ENCODE measurements around the gene CCR4.
A peak's percentile ranks its signal among the peaks of the same experiment; 100 is the strongest.
"Not testable (repeated sequence)": the region's sequence is repeated elsewhere in the genome, so short reads cannot be mapped to it uniquely, and the experiment has no call there.

The CCR4 gene

DNA sequence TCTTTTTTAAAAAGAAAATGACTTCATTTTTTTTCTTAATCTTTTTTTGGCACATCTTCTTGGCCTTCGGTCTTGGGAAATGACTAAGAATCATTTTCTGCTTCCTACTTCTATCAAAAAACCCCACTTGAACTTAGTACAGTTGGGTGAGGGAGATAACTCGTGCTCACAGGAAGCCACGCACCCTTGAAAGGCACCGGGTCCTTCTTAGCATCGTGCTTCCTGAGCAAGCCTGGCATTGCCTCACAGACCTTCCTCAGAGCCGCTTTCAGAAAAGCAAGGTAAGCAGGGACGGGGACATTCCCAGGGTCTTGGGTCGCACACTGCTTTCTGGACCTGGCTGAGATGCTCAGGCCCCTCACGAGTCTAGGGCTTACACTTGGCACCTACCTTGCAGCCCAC, at the start of gene CCR4:
Gene CCR4 (plus strand): TSS at position 235 of the 402 bp plus-strand sequence. CDS start 1,779 bp downstream, outside the sequence.
- DNase-seq: no peak

DNA sequence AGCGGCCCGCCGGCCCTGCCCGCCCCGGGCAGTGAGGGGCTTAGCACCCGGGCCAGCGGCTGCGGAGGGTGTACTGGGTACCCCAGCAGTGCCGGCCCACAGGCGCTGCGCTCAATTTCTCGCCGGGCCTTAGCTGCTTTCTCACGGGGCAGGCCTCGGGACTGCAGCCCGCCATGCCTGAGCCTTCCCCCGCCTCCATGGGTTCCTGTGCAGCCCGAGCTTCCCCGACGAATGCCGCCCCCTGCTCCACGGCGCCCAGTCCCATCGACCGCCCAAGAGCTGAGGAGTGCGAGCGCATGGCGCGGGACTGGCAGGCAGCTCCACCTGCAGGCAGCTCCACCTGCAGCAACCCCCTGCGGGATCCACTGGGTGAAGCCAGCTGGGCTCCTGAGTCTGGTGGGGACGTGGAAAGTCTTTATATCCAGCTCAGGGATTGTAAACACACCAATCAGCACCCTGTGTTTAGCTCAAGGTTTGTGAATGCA, 48.5 kb upstream of the CCR4 start:
- not testable (repeated sequence) for DNase-seq

DNA sequence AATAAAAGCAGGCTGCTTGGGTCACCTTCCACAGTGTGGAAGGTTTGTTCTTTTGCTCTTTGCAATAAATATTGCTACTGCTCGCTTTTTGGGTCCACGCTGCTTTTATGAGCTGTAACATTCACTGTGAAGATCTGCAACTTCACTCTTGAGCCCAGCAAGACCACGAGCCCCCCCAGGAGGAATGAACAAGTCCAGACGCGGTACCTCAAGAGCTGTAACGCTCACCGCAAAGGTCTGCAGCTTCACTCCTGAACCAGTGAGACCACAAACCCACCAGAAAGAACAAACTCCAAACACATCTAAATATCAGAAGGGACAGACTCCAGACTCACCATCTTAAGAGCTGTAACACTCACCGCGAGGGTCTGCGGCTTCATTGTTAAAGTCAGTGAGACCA, 47.5 kb upstream of the CCR4 start:
- no peak for DNase-seq

DNA sequence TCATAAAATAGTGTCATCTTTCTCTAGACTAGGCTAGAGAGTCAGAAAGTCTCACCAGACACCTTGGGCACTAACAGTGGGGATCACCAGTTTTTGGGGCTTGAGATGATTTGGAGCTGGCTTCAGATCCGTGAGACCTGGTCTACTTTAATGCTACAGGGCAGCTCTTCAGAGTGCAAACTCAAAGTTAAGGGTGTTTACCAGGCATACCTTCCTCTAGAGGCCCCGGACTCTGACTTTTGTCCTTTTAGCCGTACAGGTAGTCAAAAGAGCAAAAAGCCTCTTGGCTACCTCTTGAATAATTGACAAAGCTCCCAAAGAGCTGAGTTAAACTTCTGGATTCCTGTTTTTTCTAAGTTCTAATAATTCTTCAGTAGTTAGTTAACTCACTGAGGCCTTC, 41.4 kb upstream of the CCR4 start:
- DNase-seq: no peak

DNA sequence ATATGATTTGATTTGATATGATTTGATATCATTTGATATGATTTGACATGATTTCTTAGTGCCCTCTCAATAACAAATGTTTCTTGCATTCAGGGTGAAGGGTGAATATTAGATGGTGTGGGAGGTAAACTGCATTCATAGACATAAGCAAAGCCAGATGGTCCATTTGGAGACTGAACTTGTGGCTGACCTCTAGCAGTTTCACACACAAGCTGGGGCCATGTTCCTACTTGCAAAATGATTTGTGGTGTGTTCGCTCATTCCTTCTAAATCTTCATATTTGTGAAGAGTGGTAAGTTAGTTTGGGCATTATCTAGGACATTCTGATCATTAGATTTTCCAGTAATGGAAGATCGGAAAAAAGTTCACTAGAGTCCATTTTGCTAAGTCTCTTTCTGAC, 40.5 kb upstream of the CCR4 start:
- DNase-seq: no peak

DNA sequence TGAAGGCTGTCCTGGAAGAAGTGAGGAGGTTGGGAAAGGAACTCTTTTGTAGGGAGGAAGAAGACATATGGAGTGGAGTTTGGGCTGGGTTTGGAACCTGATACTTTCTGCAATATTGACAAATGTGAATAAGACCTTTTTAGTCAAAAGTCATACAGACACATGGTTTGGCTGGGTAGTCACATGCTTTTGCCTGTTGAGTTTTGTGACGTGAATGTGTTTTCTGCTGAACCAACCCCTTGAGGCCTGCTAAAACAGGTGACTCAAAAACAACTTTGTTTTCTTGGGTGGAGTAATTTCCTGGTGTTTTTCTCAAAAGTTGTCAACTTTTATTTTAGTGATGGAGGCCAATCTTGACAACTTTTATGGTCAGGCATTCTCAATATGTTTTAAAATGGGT, 39.4 kb upstream of the CCR4 start:
- no peak for DNase-seq

DNA sequence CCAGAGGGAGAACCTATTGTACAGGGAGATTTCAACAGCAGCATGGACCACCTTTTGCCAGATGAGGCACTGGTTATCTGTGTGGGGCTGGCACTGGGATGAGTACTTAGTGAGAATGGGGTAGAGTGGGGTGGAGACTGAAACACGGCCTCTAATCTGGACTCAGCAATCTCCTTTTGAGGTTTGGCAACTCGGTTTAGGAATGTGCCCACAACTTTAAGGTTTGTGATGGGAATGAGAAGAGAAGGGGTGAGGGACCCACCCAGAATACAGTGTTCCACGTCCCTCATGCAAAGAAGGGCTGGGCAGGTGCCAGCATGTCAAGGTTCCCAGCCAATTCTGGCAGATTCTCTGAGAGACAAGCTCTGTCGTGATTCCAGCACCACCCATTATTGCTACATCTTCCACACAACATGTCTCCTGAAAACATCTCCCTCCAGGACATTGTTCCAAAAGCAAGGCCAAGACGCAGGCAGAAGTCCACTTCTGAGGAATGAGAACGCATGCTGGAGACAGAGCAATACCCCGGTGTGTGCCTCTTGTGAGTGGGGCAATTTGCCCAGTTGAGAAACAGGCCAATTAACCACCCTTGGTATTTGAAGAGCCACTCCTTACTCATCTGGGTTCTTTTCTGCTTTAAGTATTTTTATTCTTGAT, 37.5 kb upstream of the CCR4 start:
- DNase-seq: no peak

DNA sequence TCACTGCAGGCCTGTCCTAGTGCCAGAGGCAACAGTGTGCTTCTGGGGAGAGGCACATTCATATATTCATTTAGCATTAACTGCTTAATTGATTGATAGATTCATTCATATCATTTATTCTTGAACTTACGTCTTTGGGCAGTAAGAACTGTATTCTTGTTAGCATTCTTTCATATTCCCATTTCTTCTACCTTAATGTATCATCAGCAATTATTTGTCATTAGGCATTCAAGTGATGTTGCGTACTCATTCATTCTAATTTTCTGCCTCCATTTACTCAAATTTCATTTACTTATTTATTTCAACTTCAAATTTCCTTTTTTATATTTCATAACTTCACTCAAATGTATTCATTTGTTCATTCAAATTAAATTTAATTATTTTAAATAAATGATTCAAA, 31.5 kb upstream of the CCR4 start:
- DNase-seq: no peak

DNA sequence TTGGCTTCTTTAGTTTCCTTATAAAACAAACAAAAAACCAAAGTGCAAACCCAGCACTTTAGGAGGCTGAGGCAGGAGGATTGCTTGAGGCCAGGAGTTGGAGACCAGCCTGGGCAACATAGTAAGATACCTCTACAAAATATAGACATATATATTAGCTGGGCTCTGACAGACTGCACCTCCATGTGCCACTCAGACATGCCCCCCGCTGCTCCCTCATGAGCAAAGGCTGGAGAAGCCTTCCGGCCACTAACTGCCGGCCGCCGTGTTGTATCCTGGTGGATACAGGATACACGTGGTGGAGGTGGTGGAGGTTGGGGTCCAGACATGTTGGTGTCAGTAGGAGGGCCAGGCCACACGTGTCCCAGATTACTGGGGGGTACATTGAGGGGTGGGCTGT, 29.4 kb upstream of the CCR4 start:
- DNase-seq: no peak

DNA sequence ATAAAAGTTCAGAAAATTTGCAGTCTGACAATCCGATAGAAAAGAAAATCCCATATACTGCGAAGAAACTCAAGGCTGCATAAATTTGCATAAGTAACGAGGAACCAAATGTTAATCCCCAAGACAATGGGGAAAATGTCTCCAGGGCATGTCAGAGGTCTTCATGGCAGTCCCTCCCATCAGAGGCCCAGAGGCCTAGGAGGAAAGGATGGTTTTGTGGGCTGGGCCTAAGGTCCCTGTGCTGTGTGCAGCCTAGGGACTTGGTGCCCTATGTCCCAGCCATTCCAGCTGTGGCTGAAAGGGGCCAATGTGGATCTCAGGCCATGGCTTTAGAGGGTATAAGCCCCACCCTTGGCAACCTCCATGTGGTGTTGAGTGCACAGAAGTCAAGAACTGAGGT, 21.3 kb upstream of the CCR4 start:
- no peak for DNase-seq

DNA sequence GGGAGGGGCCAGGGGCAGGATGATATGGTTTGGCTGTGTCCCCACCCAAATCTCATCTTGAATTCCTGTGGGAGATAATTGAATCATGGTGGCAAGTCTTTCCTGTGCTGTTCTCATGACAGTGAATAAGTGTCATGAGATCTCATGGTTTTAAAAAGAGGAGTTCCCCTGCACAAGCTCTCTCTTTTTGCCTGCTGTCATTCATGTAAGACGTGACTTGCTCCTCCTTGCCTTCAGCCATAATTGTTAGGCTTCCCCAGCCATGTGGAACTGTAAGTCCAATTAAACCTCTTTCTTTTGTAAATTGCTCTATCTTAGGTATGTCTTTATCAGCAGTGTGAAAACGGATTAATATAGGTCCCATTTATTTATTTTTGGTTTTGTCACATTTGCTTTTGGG, 20.2 kb upstream of the CCR4 start:
- DNase-seq: not testable (repeated sequence)

DNA sequence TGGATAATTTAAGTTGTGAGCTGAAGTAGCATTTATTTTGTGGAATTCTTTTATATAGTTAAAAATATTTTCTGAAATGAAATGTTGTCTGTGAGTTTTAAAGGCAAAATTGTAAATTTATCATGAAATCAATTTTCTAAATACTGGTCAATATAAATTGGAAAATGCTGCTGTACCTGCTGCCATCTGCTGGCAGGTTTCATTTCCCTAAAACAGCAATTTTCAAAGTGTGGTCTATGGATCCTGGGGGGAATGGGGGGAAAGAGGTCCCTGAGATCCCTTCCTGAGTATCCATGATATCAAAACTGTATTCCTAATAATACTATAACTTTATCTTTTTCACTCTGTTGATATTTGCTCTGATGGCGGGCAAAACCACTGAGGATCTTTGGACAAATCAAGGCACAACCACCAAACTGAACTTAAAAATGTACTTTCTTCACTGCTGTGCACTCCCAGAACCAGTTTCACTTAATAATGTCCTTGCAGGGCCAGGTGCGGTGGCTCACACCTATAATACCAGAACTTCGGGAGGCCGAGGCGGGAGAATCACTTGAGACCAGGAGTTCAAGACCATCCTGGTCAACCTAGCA, 17.2 kb upstream of the CCR4 start:
- DNase-seq: peak; percentile 6 to 9

DNA sequence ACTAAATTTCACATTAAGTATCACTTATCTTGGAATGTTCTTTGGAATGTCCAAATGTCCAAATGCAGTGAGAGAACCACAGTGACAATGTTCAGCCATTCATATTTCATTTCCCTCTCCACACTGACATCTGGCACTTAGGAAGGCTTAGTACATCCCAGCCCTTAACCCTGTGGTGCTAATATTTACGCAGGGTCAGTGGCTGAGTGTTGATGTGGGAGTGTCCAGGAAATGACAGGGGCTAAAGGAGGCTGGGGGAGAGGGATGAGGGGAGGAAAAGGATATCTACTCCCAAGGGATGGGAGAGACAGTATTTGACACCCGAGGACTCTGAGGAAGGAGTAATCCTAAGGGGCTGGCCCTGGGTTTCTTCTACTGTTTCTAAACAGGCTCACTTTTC, 14.1 kb upstream of the CCR4 start:
- DNase-seq: no peak

DNA sequence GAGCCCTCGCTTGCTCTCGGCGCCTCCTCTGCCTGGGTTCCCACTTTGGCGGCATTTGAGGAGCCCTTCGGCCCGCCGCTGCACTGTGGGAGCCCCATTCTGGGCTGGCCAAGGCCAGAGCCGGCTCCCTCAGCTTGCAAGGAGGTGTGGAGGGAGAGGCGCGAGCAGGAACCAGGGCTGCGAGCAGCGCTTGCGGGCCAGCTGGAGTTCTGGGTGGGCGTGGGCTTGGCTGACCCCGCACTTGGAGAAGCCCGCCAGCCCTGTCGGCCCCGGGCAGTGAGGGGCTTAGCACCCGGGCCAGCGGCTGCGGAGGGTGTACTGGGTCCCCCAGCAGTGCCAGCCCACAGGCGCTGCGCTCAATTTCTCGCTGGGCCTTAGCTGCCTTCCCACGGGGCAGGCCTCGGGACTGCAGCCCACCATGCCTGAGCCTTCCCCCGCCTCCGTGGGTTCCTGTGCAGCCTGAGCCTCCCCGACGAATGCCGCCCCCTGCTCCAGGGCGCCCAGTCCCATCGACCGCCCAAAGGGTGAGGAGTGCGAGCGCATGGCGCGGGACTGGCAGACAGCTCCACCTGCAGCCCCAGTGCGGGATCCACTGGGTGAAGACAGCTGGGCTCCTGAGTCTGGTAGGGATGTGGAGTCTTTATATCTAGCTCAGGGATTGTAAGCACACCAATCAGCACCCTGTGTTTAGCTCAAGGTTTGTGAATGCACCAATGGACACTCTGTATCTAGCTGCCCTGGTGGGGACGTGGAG, 11.7 kb upstream of the CCR4 start:
- not testable (repeated sequence) for DNase-seq

DNA sequence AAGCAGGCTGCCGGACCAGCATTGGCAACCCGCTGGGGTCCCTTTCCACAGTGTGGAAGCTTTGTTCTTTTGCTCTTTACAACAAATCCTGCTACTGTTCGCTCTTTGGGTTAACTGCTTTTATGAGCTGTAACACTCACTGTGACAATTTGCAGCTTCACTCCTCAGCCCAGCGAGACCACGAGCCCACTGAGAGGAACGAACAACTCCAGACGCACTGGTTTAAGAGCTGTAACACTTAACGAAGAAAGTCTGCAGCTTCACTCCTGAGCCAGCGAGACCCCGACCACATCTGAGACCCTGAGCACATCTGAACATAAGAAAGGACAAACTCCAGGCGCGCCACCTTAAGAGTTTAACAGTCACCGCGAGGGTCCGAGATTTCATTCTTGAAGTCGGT, 10.7 kb upstream of the CCR4 start:
- no peak for DNase-seq

DNA sequence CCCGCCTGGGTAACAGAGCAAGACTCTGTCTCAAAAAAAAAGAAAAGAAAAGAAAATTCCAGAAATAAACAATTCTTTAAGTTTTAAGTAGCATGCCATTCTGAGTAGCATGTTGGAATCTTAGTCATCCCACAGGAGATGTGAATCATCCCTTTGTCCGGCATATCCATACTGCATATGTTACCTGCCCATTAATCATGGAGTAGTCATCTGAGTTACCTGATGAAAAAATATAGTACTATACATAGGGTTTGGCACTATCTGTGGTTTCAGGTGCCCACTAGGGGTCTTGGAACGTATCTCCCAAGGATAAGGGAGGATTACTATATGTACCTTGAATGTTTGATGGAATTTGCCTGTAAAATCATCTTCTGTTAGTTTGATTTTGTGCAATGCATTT, 6.3 kb upstream of the CCR4 start:
- DNase-seq: no peak

DNA sequence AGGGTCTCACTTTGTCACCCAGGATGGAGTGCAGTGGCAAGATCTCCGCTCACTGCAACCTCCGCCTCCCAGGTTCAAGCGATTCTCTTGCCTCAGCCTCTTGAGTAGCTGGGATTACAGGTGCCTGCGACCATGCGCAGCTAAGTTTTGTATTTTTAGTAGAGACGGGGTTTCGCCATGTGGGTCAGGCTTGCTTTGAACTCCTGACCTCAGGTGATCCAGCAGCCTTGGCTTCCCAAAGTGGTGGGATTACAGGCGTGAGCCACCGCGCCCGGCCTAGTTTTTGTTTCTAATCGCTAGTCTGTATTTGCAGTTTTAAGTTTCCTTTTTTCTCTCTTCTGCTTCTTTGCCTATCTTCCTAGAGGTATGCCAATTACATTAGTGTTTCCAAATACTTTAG, 5.8 kb upstream of the CCR4 start:
- not testable (repeated sequence) for DNase-seq

DNA sequence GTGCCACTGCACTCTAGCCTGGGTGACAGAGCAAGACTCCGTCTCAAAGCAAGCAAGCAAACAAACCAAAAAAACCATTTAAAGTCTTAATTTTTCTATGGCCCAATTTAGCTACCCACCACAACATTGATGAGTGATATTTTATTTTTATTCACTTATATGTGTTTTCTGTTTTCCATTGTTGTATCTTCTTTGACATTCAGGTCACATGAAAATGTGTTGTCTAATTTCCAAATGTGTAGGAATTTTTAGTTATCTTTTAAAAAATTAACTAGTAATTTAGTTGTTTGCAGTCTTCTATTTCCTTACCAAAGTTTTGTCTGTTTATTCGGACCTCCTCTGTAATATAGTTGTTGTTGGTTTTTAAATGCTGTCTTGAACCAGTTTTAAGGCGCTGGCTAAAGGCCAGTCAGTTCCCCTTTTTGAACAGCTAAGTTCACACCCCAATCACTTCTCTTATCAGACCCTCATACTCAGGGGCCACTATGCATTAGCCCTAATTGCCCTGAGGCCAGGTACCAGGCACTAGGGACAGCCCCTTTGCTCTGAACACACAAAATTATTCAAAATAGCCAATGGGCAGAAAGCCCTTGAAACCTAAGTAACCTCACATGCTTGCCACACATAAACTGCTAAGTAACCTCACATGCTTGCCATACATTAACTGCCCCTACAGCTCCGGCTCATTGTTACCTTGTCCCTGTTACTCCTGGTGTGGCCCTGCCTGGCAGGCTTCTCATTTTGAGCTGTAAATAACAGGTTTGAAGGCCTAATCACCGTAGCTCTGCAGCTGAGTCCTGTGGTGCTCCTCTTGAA, 4.3 kb upstream of the CCR4 start:
- no peak for DNase-seq

DNA sequence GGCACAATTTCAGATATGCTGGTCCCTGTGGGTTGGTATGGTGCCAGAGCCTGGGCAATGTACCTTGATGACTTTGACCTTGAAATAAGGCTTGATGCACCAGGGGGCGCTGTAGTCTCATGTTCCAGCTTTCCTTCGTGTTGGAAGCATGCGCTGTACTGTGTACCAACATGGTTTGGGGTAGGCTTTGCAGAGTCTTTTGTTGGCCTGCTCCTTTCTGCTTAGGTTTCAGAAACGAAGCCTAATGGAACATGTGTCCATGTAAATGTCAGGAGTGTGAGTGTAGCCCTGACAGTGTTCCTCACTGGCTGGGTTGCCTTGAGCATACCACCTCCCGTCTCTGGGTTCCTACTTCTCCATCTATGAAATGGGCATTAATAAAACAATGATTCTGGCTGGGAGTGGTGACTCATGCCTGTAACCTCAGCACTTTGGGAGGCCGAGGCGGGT, 3.6 kb upstream of the CCR4 start:
- peak; percentile 77 to 78 for DNase-seq

DNA sequence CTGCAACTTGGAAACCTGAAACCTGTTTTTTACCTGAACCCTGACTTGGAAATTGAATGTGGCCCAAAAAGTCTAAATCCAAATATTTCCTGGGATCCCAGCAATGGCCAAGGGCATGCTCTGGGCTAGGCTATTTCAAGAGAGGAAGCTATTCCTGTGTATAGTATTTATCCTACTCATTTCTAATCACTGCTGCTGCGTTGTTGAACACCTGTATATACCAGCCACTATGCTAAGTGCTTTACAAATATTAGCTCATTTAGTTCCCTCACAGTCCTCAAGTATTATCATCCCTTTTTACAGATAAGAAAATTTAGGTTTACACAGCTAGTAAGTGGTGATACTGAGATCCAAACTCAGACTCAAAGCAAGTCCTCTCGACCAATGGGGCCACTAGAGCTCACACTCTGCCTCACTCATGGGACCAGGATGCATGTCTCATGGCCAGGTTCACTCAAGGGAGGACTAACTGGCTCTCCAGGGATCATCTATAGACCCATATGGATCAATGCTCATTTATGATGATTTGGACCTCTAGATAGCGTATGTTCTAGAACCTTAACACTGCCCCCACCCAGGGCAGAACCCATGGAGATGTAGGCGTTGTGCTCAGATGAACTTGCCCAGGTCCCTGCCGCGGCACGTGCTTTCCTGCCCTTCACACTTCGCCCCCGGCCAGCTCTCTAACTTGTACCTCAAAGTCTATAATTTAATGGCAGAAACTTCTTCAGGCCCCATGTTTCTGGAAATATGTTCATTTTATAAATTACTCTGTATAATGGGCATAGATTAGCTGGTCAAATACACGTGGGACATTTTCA, 2.6 kb upstream of the CCR4 start:
- no peak for DNase-seq

DNA sequence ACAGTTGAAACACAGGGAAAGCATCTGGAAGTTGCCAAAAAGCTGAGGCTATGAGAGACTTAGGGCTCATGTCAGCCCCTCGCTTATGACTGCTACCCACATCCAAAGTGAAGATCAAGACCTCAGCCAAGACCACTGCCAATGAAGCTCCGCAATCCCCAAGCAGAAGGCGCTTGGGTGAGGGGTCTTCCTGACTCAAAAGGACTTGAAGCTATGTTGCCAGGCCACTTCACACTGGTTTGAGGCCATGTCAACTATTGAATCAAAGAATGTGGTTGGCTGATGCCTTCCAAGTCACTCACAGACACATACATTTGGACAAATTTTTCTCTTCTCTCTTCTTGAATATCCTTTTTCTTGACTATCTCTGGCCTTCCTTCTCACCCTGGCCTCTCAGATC, 928 bp upstream of the CCR4 start:
- no peak for DNase-seq

DNA sequence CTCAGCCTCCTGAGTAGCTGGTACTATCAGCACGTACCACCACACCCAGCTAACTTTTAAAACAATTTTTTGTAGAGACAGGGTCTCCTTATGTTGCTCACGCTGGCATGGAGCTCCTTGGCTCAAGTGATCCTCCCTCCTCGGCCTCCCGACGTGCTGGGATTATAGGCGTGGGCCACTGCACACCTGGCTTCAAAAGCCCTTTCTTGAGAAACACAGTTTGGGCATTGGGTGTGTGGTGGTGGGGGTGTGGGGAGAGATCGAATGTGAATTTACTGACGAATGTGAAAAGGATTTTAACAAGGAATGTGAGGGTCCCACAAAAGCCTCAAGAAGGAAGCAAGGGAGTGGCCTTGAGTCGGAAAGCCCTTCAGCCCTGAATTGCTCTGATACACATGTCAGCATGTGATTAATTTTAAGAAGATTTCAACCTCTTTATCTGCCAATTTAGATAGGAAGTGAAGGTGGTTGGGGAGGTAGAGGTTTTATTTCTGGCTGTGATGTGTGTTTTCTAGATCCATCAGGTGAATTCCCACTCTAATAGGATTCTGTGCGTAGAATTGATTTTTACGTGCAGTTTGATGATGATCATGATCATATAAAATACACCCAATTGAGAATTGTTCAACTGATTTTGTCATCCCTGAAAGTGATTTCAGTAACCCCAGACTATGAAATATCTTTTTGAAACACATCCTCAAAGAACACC, 1.1 kb downstream of the CCR4 start:
- DNase-seq: no peak
